Measurements from ENCODE around the gene TLL2.

TLL2 gene

GRCh38 chr10:96413151-96413787 lies 100.5 kb downstream of the TLL2 start:
- no peak for DNase-seq
- in situ Hi-C loops (cut with HindIII; ENCODE audit: low pct_ligation_motif_present, low pct_unique_long_range_greater_than_20kb, low sequenced_read_pairs) = no loop called here

DNA sequence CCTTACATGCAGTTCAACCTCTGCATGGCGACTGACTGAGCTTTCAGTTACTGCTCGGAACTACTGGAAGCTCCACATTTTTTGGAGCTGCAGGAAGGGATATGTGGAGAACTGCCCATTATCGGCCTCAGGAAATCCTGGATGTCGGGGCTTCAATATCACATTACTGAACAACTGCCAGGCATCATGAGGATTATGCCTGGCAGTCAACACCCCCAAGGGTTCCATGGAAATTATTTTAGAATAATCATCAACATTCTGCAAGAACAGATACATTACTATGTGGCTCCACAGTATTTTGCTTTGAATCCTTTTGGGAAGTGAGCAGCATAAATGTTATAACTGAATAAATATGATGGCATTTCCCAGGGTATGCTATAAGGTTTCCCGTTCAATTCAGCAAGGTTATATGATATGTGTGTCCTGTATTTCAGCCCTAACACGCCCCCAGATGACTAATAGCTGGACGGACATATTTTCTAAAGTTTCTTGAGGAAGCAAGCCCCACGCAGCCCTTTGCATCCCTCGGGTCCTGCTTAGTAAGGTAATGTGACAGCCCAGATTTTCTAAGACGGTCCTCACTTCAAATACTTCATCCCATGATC lies 101.9 kb downstream of the TLL2 start:
- in situ Hi-C loops (cut with HindIII; ENCODE audit: low pct_ligation_motif_present, low pct_unique_long_range_greater_than_20kb, low sequenced_read_pairs) = no loop called here
- DNase-seq = no peak

- DNase-seq = no peak
- in situ Hi-C loops (cut with HindIII; ENCODE audit: low pct_ligation_motif_present, low pct_unique_long_range_greater_than_20kb, low sequenced_read_pairs) = no loop called here
Observed at GRCh38 chr10:96410296-96410695, 103.4 kb downstream of the TLL2 start.

- in situ Hi-C loops (cut with HindIII; ENCODE audit: low pct_ligation_motif_present, low pct_unique_long_range_greater_than_20kb, low sequenced_read_pairs) = no loop called here
- no peak for DNase-seq
Observed at GRCh38 chr10:96408201-96408600, 105.5 kb downstream of the TLL2 start.

DNA sequence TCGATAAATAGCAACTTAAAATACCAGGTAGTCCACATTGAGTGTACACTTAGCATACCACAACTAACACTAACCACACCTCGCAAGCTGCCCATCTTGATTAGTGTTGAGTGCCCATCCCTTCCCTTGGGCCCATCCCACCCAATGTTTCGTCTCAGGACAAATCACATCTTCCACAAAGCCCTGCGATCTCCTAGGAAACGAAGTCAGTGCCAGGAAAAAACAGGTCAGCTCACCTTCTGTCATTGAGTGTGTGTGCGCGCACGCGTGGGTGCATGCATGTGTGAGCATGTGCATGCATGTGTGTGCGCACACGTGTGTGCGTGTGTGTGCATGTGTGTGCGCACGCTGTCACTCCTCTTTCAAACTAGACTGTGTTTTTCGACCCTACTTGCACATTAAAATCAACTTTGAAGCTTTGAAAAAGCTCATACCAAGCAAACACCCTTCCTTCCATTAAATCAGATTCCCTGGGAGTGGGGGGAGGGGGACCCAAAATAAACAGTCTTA lies 106.1 kb downstream of the TLL2 start:
- DNase-seq = no peak
- in situ Hi-C loops (cut with HindIII; ENCODE audit: low pct_ligation_motif_present, low pct_unique_long_range_greater_than_20kb, low sequenced_read_pairs) = no loop called here

DNA sequence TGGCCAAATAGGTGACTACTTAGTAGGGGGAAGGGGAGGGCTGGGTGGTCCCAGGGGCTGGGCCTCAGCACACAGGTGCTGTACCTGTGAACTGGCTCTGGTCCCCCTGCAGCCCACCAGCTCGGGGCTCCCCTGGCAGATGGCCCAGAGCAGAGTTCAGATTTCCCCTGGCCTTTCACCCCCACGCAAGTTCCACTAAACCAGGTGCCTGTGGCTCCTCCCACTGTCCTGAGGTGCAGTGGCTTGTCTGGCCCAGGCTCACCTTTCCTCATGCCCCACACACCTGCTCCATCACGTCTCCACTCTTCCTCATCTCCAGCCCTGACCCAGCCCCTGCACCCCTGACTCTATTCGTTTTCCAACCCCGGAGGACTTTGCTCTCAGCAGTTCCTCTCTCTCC lies 107.6 kb downstream of the TLL2 start:
- DNase-seq = no peak
- in situ Hi-C loops (cut with HindIII; ENCODE audit: low pct_ligation_motif_present, low pct_unique_long_range_greater_than_20kb, low sequenced_read_pairs) = no loop called here

DNA sequence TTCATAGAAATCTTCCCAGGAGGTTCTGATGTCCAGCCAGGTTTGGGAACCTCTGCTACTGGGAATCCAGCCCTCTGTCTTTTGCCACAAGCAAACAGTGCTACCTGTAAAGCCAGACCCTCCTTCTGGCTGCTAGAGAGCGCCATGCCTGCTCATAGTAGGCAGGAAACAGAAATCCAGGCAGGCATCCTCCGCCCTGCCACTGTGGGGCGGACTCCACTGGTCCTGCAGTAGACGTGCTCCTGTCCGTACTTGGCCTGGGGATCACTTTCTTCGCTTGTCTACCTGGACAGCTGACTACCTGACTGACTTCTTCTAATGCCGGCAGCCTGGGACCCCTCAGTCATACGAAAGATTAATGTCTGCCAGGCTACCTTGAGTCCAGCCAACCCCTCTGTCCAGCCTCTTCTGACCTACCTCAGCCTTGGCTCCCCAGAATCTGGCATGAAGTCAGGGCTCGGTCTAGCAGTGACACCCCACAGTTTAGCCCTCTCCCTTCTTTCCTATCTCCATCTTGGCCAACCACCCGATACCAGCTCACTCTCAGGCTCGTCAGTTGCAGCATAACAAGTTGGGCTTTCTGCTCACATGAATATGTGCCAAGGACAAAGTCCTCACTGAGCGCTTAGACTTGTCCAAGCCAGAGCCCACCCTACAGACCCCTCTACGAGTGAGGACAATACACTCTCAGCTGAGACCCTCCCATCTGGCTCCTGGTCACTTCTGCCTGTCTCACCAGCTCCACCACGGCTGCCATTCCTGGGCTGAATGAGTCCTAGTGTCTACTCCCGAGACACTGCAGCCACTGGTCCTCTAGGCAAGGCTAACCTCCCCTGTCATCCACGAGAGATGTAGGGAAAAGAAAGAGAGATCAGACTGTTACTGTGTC lies 111.1 kb downstream of the TLL2 start:
- in situ Hi-C loops (cut with HindIII; ENCODE audit: low pct_ligation_motif_present, low pct_unique_long_range_greater_than_20kb, low sequenced_read_pairs) = no loop called here
- no peak for DNase-seq

- DNase-seq = no peak
- in situ Hi-C loops (cut with HindIII; ENCODE audit: low pct_ligation_motif_present, low pct_unique_long_range_greater_than_20kb, low sequenced_read_pairs) = no loop called here
Observed at GRCh38 chr10:96401036-96401435, 112.7 kb downstream of the TLL2 start.

DNA sequence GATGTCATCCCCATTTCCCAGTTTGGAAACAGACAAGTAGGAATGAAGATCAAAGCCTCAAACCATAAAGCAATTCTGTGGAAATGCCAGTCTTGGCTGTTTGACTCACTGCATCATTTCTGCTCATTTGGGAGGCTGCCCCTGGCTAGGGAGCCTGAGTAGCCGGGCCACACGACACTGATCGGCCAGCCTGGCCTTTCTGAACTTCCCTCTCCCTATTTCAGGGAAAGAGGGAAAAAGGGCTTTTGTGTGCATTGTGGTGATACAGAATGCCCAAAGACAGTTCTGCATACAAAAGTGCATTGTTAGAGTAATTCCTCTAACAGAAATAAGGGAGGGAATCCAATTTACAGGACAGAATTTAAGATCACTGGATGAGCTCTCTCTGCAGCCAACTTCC lies 113.3 kb downstream of the TLL2 start:
- in situ Hi-C loops (cut with HindIII; ENCODE audit: low pct_ligation_motif_present, low pct_unique_long_range_greater_than_20kb, low sequenced_read_pairs) = no loop called here

GRCh38 chr10:96397902-96398301 lies 115.8 kb downstream of the TLL2 start:
- in situ Hi-C loops (cut with HindIII; ENCODE audit: low pct_ligation_motif_present, low pct_unique_long_range_greater_than_20kb, low sequenced_read_pairs) = no loop called here
- DNase-seq = no peak

More for the DNA sequence above, 113.3 kb downstream of the TLL2 start:
- DNase-seq = no peak

- DNase-seq = peak; percentile 73
- in situ Hi-C loops (cut with HindIII; ENCODE audit: low pct_ligation_motif_present, low pct_unique_long_range_greater_than_20kb, low sequenced_read_pairs) = no loop called here
Observed at GRCh38 chr10:96395931-96396877, 117.5 kb downstream of the TLL2 start.

- DNase-seq = no peak
- in situ Hi-C loops (cut with HindIII; ENCODE audit: low pct_ligation_motif_present, low pct_unique_long_range_greater_than_20kb, low sequenced_read_pairs) = no loop called here
Observed at GRCh38 chr10:96390460-96390864, 123.3 kb downstream of the TLL2 start.

DNA sequence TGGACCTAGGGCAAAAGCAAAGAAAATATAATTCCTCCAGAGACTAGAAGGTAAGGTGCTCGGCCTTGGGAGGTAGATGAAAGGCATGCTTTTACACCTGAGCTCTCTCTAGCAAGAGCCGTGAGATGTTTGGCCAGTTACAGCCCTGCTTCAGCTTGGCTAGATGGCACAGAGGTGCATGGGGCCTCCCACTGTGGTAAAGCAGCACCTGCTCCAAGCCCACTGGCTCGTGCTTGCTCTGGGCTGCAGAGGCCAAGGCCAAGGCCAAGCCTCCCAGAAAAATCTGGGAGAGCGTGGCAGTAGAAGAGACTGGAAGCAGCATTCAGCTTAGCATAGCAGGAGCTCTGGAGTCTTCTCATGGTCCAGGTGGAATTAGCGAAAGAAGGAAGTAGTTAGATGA lies 123.9 kb downstream of the TLL2 start:
- DNase-seq = no peak
- in situ Hi-C loops (cut with HindIII; ENCODE audit: low pct_ligation_motif_present, low pct_unique_long_range_greater_than_20kb, low sequenced_read_pairs) = no loop called here

GRCh38 chr10:96387601-96388000 lies 126.1 kb downstream of the TLL2 start:
- in situ Hi-C loops (cut with HindIII; ENCODE audit: low pct_ligation_motif_present, low pct_unique_long_range_greater_than_20kb, low sequenced_read_pairs) = no loop called here
- DNase-seq = no peak

GRCh38 chr10:96387161-96387560 lies 126.6 kb downstream of the TLL2 start:
- in situ Hi-C loops (cut with HindIII; ENCODE audit: low pct_ligation_motif_present, low pct_unique_long_range_greater_than_20kb, low sequenced_read_pairs) = no loop called here
- no peak for DNase-seq

GRCh38 chr10:96384506-96384905 lies 129.2 kb downstream of the TLL2 start:
- no peak for DNase-seq
- in situ Hi-C loops (cut with HindIII; ENCODE audit: low pct_ligation_motif_present, low pct_unique_long_range_greater_than_20kb, low sequenced_read_pairs) = no loop called here

- in situ Hi-C loops (cut with HindIII; ENCODE audit: low pct_ligation_motif_present, low pct_unique_long_range_greater_than_20kb, low sequenced_read_pairs) = no loop called here
- no peak for DNase-seq
Observed at GRCh38 chr10:96380821-96381220, 132.9 kb downstream of the TLL2 start.

GRCh38 chr10:96379758-96380157 lies 134.0 kb downstream of the TLL2 start:
- no peak for DNase-seq
- in situ Hi-C loops (cut with HindIII; ENCODE audit: low pct_ligation_motif_present, low pct_unique_long_range_greater_than_20kb, low sequenced_read_pairs) = no loop called here

Measured in ACHN (cell line).